NCI-H1436 treated with DMSO at 0.1 percent for 48 hours (cell line): ENCODE data around the gene AP2A2.

ENCODE experiments used
- DNase-seq: peaks from one replicate; lab custom pipeline; 2025; lab: John Stamatoyannopoulos, UW

AP2A2 gene

GRCh38 chr11:996681-997080 lies 71.0 kb downstream of the AP2A2 start:
- DNase-seq: no peak

DNA sequence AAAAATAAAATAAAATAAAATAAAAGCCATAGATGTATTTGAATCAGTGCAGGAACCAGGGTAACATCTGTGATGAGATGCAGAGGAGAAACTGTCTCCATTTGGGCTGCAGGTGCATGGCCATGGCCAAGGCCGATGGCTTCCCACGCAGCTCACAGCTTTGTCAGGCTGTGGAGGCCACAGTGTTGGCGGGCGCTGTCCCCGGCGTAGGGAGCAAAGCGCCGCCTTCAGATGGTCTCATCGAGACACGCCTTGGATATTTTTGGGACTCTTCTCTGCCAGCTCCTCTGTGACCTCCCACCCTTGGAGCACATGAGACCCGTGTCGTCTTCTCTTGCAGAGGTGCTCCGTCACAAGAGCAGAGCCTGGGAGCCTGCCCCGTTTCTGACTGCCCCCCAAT lies 72.2 kb downstream of the AP2A2 start:
- no peak for DNase-seq

GRCh38 chr11:999009-999408 lies 73.3 kb downstream of the AP2A2 start:
- no peak for DNase-seq

- no peak for DNase-seq
Observed at GRCh38 chr11:1000357-1001278, 74.9 kb downstream of the AP2A2 start.

- DNase-seq: no peak
Observed at GRCh38 chr11:1001617-1002405, 76.1 kb downstream of the AP2A2 start.

DNA sequence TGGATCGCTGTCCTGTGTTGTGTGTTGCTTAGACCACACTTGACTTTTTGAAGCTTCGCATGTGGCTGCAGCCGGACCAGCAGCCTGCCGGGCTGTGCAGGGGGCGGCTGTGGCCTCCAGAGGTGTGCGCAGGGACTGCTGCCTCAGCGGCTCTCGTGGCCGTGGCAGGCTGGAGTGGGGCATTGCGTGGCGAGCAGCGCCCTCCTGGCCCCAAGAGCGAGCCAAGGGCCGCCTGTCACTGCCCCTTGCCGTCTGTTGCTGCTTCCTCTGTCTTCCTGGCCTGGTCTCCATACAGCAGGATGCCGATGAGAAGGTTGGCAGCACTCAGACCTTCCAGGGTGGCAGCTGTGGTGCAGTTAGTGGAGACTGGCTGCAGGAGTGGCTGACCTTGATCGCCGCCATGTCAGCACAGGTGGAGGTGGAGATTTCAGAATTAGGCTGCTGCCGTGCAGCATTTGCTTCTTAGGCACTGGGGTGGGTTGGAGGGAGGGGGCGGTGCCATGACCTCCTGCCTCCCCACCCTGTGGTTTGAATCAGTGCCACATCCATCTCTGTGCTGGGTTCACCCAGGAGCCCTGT lies 76.8 kb downstream of the AP2A2 start:
- no peak for DNase-seq

DNA sequence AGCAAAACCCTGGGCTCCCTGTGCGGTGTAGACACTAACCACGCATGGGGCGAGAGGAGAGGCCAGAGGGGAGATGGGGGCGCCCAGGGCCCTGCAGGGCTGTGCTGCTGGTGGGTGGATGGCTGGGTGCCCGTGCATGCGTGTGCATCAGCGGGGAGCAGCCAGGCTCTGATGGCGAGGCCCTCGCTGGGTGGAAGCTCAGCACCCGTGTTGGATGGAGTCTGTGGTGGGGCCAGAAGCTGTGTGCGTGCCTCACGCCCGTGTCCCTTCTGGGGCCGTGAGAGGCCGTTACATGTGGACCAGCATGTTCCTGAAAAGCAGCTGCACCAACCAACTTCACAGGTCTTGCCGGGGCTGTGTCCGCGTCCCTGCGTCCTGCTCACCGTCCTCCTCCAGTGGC lies 77.5 kb downstream of the AP2A2 start:
- DNase-seq: no peak

DNA sequence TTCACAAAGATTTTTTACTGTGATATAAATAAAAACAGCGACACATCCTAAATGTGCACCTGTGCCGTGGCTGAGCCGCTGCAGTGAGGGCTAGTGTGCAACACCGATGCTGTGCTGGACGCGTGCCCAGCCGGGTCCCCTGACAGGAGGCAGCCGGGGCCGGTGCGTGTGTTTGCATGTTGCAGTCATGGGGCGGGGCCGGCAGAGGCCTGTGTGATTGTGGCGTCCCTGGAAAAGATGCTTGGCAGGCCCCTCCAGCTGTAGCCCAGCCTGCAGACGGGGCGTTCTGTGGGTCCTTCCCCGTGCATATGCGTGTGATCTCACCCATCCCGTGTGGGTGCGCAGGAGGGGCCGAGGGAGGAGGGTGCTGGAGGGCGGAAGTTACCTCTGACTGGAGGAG lies 80.3 kb downstream of the AP2A2 start:
- no peak for DNase-seq

GRCh38 chr11:1006762-1007161 lies 81.1 kb downstream of the AP2A2 start:
- DNase-seq: no peak

DNA sequence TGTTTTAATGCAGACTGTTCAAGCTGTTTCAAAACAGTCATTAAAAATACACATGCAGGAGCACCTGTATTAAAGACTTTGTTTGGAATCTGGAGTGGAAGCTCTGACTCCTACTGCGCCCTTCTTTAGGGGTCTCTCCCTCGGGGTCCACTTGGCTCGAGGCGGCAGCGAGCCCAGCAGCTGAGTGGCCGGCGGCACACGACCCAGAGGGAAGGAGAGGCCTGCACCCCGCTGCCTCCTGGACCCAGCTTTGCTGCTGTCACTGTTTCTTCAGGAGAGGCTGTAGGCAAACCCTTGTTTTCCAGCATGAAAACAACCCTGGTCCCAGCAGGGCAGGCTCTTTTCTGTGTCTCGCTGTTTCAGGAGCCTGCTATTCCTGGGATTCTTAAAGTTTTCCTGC lies 81.6 kb downstream of the AP2A2 start:
- no peak for DNase-seq

DNA sequence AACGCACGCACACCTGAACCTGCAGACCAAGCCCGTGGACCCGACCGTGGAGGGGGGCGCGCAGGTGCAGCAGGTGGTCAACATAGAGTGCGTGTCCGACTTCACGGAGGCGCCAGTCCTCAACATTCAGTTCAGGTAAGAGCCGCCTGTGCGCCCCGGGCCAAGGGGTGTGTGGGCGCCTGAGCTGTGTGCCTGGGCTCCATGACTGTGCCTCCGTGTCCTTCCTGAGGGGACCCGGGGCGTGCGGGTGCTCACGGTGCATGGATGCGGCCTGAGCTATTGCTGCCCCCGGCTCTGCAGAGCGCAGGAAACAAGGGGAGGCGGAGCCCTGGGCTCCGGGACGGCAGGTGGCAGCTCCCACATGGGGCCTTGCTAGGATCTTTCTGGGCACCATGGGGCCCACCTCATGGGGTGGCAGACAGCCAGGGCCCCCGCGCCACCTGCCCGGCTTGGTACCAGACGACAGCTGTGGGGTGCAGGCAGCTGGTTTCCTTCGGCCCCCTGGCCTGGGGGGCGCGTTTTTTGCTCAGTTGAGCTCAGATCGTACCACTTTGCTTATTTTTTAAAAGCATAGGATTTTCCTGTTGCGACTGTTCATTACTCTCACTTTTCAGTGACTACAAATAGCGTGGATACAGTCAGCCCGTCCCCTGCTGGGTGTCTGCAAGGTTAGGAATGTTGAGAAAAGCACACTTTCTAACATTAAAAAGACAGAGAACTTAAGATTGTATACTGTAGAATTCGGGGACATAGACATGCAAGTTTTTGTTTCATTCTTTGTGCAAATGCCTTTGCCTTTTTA lies 82.5 kb downstream of the AP2A2 start:
- DNase-seq: no peak

DNA sequence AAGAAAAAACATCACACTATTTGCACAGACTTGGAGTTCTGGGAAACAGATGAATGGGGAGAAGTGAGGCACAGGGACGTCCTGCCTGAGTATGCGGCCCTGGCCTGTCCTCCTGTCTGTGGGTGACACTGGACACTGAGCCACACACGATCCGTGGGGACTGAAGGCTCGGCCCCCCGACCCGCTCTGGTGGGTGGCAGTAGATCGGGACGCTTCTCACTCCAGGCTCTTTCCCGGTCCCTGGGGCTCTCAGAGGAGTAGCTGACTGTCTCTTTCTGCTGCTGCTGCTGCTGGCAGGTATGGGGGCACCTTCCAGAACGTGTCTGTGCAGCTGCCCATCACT lies 83.1 kb downstream of the AP2A2 start:
- no peak for DNase-seq

DNA sequence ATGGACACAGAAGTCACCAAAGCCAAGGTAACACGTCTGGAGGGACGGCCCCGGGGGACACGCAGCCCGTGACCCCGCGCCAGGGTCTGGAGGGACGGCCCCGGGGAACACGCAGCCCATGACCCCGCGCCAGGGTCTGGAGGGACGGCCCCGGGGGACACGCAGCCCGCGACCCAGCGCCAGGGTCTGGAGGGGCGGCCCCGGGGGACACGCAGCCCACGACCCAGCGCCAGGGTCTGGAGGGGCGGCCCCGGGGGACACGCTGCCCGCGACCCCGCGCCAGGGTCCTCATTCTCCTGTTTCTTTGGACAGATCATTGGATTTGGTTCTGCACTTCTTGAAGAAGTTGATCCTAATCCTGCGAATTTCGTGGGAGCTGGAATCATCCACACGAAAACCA lies 83.7 kb downstream of the AP2A2 start:
- DNase-seq: no peak

DNA sequence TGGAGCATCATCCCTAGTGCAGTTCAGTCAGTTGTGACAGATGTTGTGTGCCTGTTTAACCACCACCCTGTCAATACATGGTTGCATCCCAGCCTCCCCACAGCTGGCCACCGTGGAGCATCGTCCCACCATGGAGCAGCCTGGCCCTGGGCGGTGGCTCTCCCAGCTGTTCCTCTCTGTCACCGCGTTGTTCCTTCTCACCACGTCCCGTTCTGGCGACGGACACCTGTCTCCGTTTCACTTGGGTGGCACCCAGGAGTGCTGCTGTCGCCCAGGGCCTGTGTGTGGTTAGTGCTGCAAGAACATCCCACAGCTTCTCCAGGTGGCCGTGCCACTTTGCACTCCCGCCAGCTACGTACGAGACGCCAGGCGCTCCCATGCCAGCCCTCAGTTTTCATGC lies 84.3 kb downstream of the AP2A2 start:
- no peak for DNase-seq

DNA sequence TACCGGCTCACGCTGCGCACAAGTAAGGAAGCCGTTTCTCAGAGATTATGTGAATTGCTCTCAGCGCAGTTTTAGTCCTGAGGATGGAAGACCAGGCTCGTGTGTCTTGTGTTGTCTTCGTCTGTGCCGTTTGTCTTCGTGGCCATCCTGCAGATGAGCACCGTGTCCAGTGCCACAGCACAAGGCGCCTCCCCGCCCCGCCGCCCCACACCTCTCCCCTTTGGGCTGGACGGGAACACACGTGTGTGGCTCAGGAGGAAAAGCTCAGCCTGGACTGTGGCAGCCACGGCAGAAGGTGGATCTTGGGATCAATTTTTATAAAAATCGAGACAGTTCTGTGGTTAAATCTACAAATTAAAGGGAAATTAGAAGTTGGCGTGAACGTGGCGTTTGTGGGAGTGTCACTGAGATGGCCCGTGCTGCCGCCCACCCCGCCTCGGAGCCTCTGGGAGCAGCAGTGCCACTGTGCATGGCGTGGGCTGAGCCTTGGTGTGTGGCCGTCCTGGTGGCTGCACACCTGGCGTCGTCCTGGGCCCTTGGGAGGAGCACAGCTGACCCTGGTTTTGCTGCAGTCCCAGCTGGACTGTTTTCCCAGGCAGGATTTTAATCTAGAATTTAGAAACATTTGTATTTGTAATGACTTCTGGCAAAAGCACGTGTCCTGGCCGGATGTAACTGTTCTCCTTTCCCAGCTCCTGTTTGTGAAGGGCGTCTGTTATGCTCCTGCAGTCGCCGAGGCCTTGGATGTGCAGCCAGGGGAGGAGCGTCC lies 85.1 kb downstream of the AP2A2 start:
- no peak for DNase-seq

DNA sequence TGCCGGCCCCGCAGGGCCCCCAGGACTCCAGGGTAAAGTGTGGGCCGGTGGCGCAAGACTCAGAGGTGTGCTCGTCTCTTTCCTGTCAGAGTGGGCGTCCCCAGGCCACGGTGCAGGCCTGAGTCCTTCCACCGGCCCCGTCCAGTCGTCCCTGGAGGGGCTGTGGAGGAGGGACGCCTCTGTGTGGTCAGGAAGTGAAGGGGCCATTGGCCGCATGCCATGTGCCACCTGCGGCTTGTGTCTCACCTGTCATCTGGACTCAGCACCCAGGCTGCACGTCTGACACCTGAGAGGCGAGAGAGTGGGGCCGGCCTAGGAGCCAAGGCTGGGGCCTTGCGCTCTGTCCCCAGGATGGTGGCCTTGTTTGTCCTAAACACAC lies 85.6 kb downstream of the AP2A2 start:
- no peak for DNase-seq

DNA sequence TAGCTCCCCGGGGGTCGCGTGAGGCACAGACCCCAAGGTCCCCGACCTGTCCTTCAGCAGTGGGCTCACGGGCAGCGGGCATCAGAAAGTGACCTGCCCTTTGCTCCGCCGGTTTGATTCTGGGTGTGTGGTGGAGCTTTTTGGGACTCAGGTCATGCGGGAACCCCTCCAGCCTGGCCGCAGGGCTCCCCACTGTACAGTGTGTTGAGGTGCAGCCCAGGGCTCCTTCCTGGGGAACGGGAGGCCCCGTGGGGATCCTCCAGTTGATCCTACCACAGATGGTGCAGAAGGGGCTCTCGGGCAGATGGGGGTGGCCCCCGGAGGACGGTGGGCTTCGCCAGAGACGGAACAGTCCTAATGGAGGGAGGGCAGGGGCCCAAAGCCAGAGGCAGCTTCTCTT lies 86.6 kb downstream of the AP2A2 start:
- DNase-seq: no peak

DNA sequence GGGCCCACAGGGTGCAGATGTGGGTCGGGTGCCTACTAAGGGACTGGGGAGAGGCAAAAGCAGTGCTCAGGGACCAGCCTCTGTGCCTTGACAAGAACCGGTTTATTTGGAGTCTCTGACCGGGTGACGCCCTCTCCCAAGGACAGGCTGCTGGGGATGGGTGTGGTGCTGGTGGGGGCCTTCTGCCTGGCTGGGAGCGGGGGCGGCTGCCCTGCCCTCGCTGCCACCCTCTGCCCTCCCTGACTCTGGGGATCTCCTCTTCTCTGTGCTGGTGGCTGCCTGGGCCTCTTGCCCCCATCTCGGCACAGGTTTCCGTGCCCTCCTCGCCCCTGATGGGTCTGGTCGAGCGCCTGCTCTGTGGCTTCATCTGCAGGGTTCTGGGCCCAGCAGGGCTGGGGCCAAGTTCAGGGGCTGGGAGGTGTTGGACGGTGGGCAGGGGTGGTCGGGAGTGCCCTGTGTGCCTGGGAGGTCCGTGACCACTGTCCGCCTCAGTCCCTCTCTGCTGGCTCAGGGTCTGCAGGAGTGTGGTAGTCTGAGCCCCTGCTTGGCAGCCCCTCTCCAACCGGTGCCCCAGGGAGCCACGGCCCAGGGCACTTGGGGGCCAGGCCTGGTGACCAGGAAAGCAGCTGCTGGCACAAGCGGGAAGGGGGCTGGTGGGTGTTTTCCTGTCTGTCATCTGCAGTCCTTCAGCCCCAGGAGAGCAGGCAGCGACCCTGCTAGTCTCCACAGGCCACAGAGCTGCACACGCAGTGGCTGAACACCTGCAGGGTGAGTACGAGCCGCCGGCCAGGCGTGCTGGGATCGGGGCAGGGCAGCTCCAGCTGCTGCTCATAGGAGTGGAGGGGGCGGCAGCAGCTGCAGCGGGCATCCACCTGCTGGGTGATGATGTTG lies 87.3 kb downstream of the AP2A2 start:
- no peak for DNase-seq

- DNase-seq: no peak
Observed at GRCh38 chr11:1013631-1013935, 87.9 kb downstream of the AP2A2 start.

- no peak for DNase-seq
Observed at GRCh38 chr11:1014276-1014675, 88.6 kb downstream of the AP2A2 start.

DNA sequence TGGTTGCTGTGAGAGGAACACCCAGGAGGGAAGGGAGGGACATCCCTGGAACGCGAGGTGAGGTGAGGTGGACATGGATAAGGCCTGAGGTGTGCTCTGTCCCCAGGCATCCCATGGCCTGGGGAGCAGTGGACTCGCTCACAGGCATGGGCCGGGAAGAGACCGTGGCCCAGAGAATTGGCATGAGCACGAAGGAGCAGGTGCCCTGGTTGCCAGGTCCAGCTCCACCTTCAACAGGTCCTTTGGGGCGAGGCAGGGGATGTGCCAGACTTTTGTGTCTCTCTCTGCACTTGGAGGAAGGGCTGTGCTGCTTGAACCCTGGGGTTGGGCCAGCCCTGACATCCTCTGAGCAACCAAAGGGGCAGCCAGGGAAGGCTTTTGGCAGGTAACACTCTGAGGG lies 89.4 kb downstream of the AP2A2 start:
- no peak for DNase-seq
